HG03097 (cell line): ENCODE measurements around the gene FRS3.
"Not testable (repeated sequence)": the region's sequence is repeated elsewhere in the genome, so short reads cannot be mapped to it uniquely, and the experiment has no call there.

ENCODE experiments used
- ATAC-seq: cut with Tn5 transposase; IDR thresholded peaks from one replicate; pipeline ENCODE4 v1.9.1; 2021; ENCODE audit not compliant: unreplicated experiment, low FRiP score

FRS3 gene

DNA sequence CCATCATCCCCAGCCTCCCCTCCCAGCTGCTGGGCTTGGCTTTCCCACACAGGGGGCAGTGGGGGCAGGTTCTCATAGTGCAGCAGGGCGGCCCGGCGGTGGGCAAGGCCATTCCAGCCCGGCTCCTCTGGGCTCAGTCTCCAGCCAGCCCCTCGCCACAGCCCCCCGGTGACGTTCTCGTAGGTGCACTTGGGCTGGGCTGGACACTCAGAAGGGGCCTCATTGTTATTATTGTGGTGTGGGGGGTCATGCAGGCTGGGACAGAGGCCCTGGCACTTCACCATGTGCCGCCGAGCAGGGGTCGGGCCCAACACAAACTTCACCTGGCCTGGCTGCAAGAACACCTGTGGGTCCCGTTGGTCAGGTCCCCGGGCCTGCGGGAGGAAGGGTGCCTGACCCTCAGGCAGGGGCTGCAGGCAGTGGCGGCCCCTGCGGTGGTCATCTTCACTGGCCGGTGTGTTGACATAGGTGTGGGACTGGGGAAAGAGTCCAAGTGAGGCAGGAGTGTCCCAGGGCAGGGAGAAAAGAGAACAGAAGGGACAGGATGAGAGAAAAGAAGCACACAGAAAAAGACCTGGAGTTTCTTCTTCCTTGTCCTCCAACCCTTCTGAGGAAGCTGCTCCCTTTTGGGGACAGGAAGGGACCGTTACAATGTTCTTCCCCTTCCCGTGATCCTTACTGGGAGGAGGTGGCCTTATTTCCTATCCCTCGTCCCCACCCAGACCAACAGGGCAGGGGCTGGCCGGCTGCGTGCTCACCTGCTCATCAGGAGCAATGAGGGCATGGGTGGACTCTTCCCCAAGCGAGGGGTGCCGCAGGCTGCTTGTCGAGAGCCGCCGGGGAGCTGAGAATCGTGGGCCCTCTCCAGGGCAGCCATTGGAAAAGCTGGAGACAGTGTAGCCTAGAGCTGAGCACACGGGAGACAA, 8.4 kb downstream of the FRS3 start:
- no peak for ATAC-seq

DNA sequence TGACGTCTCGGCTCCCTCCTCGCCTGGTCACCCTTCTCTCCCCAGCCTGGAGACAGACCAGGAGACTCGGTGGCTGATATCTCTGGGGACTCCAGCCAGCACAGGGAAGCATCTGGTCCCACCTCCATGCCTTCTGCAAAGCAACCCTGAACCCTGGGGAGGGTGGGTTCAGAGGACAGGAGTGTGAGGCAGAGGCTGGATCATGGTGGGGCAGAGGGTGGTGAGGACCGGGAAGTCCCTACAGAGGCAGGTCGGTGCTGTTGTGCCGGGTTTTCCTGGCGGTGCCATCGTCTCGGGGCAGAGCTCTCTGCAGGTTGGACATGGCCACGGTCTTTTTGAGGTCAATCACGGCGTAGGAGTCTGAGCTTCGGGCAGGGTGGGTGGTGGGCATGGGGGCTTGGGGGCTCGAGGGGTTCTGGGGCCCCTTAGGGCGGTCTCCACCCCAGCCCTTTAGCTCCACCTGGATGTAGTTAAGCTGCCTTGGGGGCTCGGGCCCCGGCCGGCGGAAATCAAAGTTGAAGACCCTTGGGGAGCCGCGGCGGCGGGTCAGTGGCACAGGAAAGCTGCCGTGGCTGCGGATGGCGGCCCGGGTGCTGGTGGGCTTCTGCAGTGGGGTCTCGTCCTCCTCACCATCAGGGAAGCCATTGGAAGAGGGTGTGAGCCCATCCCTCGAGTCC, 9.2 kb downstream of the FRS3 start:
- ATAC-seq, result no peak

DNA sequence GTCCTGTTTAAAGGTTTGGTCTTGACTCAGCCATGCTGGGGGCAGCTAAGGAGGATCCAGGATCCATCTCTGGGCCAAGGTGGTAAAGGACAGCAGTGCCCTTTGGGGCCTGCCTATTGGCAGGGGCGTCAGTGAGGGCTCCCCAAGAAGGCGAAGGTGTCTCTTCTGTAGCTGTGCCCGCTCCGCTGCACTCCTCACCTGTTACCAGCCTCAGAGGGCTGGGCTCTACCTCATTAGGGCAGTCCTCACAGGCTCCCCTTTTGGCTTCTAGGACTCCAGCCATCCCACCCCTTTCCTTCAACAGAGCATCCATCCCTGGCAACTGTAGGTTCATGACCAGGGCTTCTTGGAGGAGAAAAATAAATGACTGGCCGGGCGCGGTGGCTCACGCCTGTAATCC, 10.3 kb downstream of the FRS3 start:
- no peak for ATAC-seq

DNA sequence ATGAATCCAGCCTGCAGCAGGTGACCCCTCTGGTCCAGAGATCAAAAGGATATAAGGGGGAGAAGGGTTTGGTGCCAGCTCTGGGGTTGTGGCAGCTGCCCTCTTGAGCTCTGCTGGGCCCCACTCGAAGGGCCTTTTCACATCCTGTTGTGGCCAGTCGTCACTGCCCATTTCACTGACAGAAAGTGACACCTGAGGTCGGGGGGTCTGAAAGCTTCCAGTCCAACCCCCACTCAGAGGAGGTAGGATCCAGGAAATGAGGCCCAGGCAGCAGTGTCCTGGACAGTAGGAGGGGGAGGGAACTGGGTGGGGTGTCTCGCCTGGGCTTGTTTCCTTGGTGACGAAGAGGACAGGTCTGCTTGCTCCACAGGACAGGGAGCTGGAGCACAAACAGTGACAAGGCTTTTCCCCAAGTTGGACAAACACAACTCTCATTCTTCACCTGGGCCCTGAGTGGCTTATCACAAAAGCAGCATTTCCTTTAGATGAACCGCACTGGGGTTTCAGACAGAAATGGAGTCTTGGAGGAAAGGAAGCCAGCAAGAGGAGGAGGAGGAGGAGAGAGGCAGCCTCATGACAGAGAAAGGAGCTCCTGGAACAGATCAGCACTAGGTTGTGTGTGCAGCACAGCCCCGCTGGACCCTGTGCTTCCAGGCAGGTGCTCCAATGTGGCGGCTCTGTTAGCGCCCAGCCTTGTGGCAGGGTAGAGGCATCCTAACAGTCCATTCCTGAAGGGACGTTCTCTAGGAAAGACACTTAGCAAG, 11.0 kb downstream of the FRS3 start:
- ATAC-seq, result no peak

DNA sequence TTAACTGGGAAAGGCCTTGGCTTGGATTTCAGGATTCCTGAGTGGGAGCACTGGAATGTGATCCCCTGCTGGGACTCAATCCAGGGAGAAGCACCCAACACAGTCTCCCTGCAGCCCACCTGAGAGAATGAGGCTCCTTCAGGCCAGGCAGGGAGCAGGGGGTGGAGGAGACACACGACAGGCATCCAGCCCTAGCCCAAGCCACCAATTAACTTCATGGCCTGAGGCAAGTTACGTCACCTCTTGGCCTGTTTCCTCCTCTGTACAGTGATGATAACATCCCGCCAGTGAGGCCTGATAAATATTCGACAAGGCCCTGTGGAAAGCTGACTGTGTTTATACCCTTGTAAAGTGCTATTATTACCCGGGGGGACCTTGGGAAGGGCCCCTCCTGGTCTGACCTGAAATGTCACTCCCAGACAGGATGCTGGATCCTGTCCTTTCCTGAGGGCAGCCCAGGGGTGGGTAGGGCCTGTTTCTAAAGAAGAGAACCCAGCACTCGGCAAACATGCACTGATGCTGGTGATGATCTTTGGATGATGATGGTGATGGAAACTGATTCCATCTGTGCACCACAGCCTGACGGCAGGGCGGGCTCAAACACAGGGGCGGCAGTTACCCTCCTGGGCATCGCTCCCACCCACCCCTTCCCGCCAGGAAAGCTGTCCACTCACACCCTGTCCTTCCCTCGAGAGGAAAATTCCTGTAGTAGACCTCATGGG, 12.4 kb downstream of the FRS3 start:
- ATAC-seq, result no peak

DNA sequence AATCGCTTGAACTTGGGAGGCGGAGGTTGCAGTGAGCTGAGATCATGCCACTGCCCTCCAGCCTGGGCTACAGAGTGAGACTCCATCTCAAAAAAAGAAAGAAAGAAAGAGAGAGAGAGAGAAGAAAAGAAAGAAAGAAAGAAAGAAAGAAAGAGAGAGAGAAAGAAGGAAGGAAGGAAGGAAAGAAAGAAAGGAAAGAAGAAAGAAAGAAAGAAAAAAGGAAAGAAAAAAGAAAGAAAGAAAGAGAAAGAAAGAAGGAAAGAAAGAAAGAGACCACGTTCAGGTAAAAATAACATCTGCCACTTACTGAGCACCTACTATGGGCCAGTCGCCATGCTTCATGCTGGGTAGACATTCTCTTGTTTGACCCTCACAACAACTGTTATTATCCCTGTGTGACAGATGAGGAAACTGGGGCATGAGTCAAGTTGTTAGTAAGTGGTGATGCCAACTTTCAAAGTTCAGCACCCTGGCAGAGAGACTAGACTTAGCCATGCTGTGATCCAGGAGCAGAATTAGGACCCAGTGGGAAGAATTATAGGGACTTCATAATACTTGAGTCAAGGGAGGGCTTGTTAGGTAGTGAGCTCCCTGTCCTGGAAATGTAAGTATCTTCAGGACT, 13.5 kb downstream of the FRS3 start:
- not testable (repeated sequence) for ATAC-seq

DNA sequence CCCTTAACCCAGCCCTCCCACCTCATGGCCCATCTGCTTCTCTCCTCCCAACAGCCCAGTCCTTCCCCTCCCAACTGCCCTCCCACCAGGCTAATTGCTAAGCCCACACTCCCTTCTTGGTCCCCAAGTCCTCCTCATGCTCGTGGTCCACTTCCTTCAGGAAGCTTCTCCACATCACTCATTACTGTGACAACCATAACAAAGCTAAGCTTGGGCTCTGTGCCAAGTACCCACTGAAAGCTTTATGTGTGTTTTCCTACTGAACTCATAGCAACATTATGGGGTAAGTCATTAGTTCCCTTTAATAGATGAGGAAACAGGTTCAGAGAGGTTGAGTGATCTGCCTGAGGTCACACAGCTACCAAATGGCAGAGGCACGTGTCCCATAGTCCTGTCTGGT, 16.2 kb downstream of the FRS3 start:
- no peak for ATAC-seq

DNA sequence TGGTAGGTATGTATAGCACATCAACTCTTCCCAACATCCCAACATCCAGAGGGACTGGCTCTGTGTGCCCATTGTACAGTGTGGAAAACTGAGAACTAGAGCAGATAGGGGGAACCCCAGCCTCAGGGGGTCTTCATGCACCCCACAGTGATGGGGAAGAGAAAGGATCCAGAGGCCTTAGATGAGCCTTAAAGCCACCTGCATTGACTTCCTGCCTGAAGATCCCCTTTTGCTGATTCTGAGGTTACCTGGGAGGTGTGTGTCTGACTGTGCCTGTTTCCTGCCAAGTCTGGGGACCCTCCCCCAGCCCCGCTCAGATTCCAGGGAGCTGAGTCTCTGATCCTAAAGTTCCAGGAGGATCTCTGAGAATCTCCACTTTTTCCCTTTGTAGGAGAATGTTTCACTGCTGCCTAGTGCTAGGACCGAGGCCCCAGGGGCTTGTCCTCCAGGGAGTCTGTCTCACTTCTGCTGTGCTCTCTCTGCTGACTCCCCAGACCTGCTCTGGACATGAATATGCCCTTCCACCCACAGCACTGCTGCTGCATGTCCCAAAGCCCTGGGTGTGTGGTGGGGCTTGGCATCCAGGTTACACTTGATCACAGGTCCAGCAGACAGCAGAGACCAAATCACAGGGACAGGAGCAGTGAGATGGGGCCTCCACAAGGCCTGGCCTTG, 19.7 kb downstream of the FRS3 start:
- no peak for ATAC-seq

DNA sequence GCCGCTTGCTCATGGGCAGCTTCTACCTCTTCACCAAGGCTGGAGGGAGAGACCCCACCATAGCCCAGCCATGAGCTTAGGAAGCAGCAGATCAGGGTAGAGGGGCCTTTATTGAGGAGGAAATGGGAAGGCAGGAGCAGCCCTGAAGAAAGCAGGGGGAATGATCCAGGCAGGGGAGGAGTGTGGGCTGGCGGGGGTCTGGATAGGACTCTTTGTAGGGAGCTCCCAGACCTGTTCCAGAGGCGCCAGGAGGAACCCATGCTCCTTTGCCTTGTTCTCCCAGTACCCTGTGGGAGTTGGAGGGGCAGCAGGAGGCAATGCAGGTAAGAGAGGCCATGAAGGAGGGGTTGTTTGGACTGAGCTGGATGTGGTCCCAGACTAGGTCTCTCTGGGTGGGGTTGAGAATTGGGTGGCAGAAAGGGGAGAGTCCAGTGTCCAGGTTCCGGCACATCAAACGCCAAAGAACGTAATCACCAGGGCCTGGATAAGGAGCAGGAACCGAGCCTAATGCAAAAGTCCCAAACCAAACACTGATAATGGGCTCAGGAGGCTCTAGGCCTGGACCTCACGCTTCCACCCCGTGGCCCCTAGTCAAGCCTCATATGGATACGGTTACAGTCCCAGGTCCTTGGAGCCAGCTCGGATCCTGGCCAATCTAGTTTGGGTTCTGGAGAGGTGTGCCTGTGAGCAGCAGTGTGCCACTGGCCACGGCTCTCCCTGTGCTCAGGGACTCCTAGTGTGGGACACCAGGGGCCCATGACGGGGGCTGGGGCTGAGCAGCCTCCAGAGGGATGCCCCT, 20.4 kb downstream of the FRS3 start:
- ATAC-seq, result no peak

DNA sequence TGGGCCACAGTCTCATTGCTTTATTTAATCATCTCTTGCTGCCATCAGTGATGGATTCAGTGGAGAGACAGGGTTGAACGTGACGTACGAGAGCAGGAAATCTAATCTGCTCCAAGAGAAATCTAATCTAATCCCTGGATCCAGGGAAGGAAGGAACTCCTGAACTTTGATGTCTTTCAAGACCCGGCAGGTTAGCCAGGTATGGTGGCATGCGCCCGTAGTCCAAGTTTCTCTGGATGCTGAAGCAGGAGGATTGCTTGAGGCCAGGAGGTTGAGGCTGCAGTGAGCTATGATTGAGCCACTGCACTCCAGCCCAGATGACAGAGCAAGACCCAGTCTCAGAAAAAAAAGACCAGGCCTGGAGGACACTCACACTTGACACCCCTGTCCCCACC, 21.1 kb downstream of the FRS3 start:
- ATAC-seq, result no peak

DNA sequence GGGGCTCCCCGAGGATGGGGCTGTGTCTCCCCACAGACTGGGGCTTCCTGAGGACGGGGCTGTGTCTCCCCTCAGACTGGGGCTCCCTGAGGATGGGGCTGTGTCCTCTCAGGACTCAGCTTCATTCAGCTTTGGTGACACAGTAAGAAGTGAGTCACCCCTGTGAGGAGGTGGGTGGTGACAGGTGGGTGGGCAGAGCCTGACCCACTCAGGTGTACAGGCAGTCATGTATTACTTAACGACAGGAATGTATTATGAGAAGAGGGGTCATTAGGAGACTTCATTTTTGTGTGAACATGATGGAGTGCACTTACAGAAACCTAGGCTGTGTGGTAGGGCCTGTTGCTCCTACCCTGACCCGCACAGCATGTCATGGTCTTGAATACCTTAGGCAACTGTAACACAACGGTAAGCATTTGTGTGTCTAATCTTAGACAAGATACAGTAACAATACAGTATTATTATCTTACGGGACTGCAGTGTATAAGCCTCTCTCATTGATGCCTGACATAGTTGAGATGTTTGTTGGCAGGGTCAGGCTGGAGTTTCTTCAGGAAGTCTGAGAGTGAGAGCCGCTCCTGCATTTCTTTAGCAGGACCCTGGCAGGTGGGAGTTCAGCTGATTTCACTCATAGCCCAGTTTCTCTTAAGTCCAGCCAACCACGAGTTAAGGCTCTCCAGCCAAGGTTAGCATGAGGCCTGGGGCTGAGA, 21.6 kb downstream of the FRS3 start:
- ATAC-seq, result no peak

DNA sequence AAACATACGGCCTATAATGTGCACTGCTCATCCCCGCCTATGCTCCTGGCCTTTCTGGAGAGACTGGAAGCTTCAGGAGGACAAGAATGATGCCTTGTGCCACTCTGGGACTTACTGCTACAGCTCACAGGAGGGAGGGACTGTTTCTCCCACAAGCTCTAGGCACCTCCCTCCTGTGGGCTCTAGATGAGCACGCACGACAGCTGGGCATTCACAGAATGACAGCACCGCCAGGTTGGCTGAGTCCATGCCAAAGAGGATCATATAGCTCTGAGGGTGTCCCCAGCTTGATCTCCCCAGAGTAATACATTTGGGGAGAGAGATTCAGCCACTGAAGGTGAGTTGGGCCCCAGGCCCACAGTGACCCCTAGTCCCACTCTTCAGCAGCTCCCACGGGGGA, 22.4 kb downstream of the FRS3 start:
- ATAC-seq, result no peak

DNA sequence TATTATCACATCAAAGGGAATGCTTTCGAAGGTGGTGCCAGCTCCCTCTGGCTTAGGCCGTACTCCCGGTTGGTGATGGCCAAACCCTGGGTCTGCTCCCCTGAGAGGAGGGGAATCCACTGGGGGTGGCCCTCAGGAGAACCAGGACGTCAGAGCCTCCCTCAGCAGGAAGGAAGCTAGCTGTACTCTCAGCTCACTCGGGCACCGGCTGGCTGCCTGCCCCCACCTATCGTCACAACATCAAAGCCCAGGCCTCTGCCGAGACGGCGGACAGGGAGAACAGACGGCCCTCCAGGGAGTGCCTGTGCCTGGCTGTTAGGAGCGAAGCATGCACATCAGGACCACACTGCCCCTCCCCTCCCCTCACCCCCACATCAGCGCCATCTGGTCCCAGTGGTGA, 23.3 kb downstream of the FRS3 start:
- no peak for ATAC-seq

DNA sequence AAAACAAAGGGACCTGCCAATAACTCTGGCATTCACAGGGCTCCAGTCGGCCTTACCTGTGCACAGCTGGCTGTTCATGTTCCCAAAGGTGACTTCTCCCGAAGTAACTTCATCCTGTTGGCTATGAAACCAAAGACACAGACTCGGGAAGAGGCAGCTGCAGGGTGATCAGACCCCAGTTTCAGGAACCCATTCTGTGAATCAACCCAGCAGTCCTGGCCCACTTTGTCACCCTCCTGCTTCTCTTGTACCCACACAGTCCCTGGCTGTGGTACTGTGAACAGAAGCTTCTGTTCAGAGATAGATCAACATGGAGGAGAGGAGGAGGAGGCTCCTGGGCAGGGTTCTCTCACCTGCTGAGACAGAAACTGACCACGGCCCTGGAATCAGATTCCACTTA, 23.8 kb downstream of the FRS3 start:
- ATAC-seq, result no peak

DNA sequence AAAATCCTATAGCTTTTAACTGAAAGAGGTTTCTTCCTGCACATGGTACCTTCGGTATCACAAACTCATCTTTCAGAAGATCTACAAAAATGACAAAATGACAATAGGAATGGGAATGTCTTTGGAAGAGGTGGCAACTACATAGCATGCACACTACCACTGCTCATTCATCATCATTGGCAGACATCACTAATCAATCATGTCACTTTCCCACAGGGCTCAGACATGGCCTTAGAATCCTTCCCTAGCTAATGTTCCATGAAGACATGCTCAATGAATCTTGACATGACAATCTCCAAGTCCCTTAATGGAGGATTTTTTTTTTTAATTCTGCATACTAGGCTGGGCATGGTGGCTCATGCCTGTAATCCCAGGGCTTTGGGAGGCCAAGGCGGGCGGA, 29.3 kb downstream of the FRS3 start:
- no peak for ATAC-seq

DNA sequence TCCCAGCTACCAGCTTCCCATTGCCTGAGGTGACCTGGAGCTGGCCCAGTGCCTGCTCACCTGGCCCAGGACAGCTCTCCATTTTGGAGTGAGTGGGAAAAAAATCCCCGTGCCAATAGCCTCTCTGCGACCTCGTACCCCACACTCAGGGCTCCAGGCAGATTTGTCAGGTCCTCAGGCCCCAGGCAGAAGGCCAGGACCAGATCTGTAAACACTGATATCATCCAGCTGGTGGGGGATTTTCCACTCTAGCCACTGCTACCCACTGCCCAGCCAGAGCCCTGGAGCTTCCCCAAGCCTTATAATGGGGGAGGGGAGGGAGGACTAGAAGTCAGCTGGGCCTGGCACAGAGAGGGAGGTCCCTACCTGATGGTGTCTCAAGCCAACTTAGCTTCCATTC, 31.2 kb downstream of the FRS3 start:
- ATAC-seq, result no peak

DNA sequence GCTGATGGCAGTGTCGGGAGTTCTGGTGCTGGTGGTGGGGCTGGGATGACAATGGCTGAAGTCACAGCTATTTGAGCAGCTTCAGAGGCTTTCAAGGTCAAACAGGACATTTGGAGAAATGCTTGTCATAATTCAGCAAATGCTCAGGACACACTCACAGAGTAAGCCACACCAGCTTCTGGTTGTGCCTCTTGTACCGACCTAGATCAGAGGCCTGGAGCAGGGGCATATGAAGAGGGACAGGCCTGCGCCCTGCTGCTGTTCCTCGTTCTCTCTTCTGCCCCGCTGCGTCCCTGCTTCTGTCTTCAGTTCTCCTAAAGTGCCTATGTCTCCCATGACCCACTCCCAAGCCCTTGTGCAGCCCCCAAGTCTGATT, 31.6 kb downstream of the FRS3 start:
- ATAC-seq, result no peak
